H1 (cell line): ENCODE data around the gene ARHGAP24. TPM values are rescaled to one million over a fixed set of nuclear protein-coding genes. Genes with fewer than 3 reads are reported as not detected.

ENCODE experiments used
- CTCF ChIA-PET: fragments of 300-600 bp; sonication (Branson Sonifier 250); formaldehyde crosslinking; loops from one replicate; lab custom pipeline; 2021; ENCODE audit not compliant: partially characterized antibody; lab: Charles Lee
- POLR2A ChIA-PET: fragments of 300-600 bp; sonication (Branson Sonifier 250); formaldehyde crosslinking; loops from one replicate; lab custom pipeline; 2021; ENCODE audit warnings: inconsistent platforms; ENCODE audit not compliant: partially characterized antibody; lab: Charles Lee
- DNase-seq, 2 experiments: peaks; one replicate each; pipeline versions ENCODE4 v3.0.0 to v3.0.0-alpha.2; 2010 to 2022; ENCODE audit warnings: low spot score in 2 of 2, low read depth in 1 of 2, mixed read lengths in 1 of 2
- FAIRE-seq: peaks from 2 replicates; lab custom pipeline; 2011; peaks lifted over from hg19 to GRCh38; lab: Jason Lieb, UNC
- H2AFZ ChIP-seq: 2 replicates; pipeline ENCODE4 v1.8.1; 2012; ENCODE audit warnings: low read length, inconsistent platforms
- H2AK5ac ChIP-seq: 2 replicates; pipeline ENCODE4 v1.6.1; 2013; ENCODE audit warnings: low read depth, low read length
- H2BK120ac ChIP-seq: replicated peaks from 2 replicates; pipeline ENCODE3; 2013; ENCODE audit warnings: low read depth, low read length, inconsistent platforms
- H2BK12ac ChIP-seq: 2 replicates; pipeline ENCODE4 v1.6.1; 2013; ENCODE audit warnings: low read depth, low read length
- H2BK15ac ChIP-seq: 2 replicates; pipeline ENCODE4 v1.6.1; 2013; ENCODE audit warnings: low read length
- H2BK20ac ChIP-seq: 2 replicates; pipeline ENCODE4 v1.6.1; 2013; ENCODE audit warnings: low read length
- H2BK5ac ChIP-seq: 2 replicates; pipeline ENCODE4 v1.6.1; 2013; ENCODE audit warnings: low read depth, low read length
- H3K14ac ChIP-seq: 2 replicates; pipeline ENCODE4 v1.6.1; 2013; ENCODE audit warnings: inconsistent platforms; ENCODE audit not compliant: insufficient read length
- H3K18ac ChIP-seq: 2 replicates; pipeline ENCODE4 v1.6.1; 2013; ENCODE audit warnings: low read length; ENCODE audit errors: extremely low read depth
- H3K23ac ChIP-seq: 2 replicates; pipeline ENCODE4 v1.6.1; 2013; ENCODE audit warnings: inconsistent platforms; ENCODE audit not compliant: insufficient read length
- H3K23me2 ChIP-seq: 2 replicates; pipeline ENCODE4 v1.6.1; 2013; ENCODE audit warnings: low read depth, low read length
- H3K27ac ChIP-seq: 2 replicates; pipeline ENCODE4 v1.6.1; 2011; ENCODE audit warnings: low read depth, low read length, inconsistent platforms
- H3K27me3 ChIP-seq, 4 experiments: replicated peaks in 1 of 4; 1 replicate in 1 of 4; 2 replicates in 3 of 4; pipeline versions ENCODE4 v1.6.1 to v1.8.1; 2011 to 2013; ENCODE audit warnings: low read length in 3 of 4, mild to moderate bottlenecking in 3 of 4, inconsistent platforms in 2 of 4, mixed read lengths in 2 of 4, moderate library complexity in 1 of 4; ENCODE audit not compliant: control insufficient read depth in 3 of 4, insufficient read depth in 3 of 4; ENCODE audit errors: extremely low read depth in 1 of 4
- H3K36me3 ChIP-seq, 4 experiments: 2 replicates each; pipeline versions ENCODE4 v1.6.1 to v1.8.1; 2011 to 2013; ENCODE audit warnings: mild to moderate bottlenecking in 4 of 4, low read length in 3 of 4, moderate library complexity in 2 of 4, control low read depth in 1 of 4, inconsistent platforms in 1 of 4; ENCODE audit not compliant: insufficient read depth in 4 of 4, control insufficient read depth in 2 of 4
- H3K4ac ChIP-seq: replicated peaks from 2 replicates; pipeline ENCODE3; 2013; ENCODE audit warnings: low read length, low read depth, mixed read lengths, inconsistent platforms; ENCODE audit not compliant: insufficient read length
- H3K4me1 ChIP-seq, 4 experiments: replicated peaks in 1 of 4; 1 replicate in 1 of 4; 2 replicates in 3 of 4; pipeline versions ENCODE4 v1.6.1 to v1.8.1; 2011 to 2013; ENCODE audit warnings: low read length in 3 of 4, inconsistent platforms in 2 of 4, mixed read lengths in 1 of 4; ENCODE audit not compliant: insufficient read depth in 4 of 4, control insufficient read depth in 3 of 4
- H3K4me2 ChIP-seq, 2 experiments: 2 replicates each; pipeline versions ENCODE4 v1.6.1 to v1.8.1; 2011 to 2013; ENCODE audit warnings: low read depth in 2 of 2, low read length in 2 of 2, control low read depth in 1 of 2, inconsistent platforms in 1 of 2, mild to moderate bottlenecking in 1 of 2; ENCODE audit not compliant: insufficient read depth in 1 of 2
- H3K4me3 ChIP-seq, 4 experiments: fragments of 200-600, 300-600 bp in 1 of 4; sonication (generic), shearing (Covaris generic), sonication (Bioruptor Twin) in 1 of 4; 2 replicates each; pipeline versions ENCODE4 v1.5.1 to v1.8.1; 2011 to 2016; ENCODE audit warnings: low read length in 4 of 4, low read depth in 3 of 4, control low read depth in 2 of 4, inconsistent platforms in 2 of 4, mild to moderate bottlenecking in 2 of 4, mixed read lengths in 1 of 4, moderate library complexity in 1 of 4; ENCODE audit not compliant: insufficient read depth in 2 of 4; ENCODE audit errors: extremely low read depth in 1 of 4
- H3K56ac ChIP-seq: replicated peaks from 2 replicates; pipeline ENCODE3; 2013; ENCODE audit warnings: low read depth, mild to moderate bottlenecking, mixed read lengths, low read length, inconsistent platforms; ENCODE audit not compliant: insufficient read length
- H3K79me1 ChIP-seq: 2 replicates; pipeline ENCODE4 v1.6.1; 2013; ENCODE audit warnings: low read depth, low read length, control low read depth
- H3K79me2 ChIP-seq, 2 experiments: 2 replicates each; pipeline versions ENCODE4 v1.6.1 to v1.8.1; 2012 to 2013; ENCODE audit warnings: low read length in 2 of 2, mild to moderate bottlenecking in 2 of 2, inconsistent platforms in 1 of 2; ENCODE audit not compliant: insufficient read depth in 2 of 2, control insufficient read depth in 1 of 2
- H3K9ac ChIP-seq, 4 experiments: replicated peaks in 1 of 4; 1 replicate in 1 of 4; 2 replicates in 3 of 4; pipeline versions ENCODE4 v1.6.1 to v1.8.1; 2011 to 2013; ENCODE audit warnings: low read depth in 3 of 4, low read length in 3 of 4, control low read depth in 2 of 4, mild to moderate bottlenecking in 2 of 4, moderate library complexity in 2 of 4, inconsistent platforms in 1 of 4; ENCODE audit errors: extremely low read depth in 1 of 4
- H3K9me3 ChIP-seq, 2 experiments: 2 replicates each; pipeline versions ENCODE4 v1.6.1 to v1.8.1; 2012 to 2013; ENCODE audit warnings: mild to moderate bottlenecking in 2 of 2, moderate library complexity in 2 of 2, control low read depth in 1 of 2, inconsistent platforms in 1 of 2, low read depth in 1 of 2, low read length in 1 of 2, mixed read lengths in 1 of 2; ENCODE audit not compliant: insufficient read depth in 2 of 2
- H4K20me1 ChIP-seq, 2 experiments: replicated peaks in 1 of 2; 2 replicates each; pipeline versions ENCODE3 to v1.8.1; 2011 to 2013; ENCODE audit warnings: inconsistent platforms in 2 of 2, low read length in 2 of 2, mild to moderate bottlenecking in 1 of 2; ENCODE audit not compliant: insufficient read depth in 2 of 2, control insufficient read depth in 1 of 2
- H4K5ac ChIP-seq: 2 replicates; pipeline ENCODE4 v1.6.1; 2013; ENCODE audit warnings: low read length, low read depth, mixed read lengths, inconsistent platforms; ENCODE audit not compliant: insufficient read length
- H4K8ac ChIP-seq: 2 replicates; pipeline ENCODE4 v1.8.0; 2013; ENCODE audit warnings: mild to moderate bottlenecking, moderate library complexity, low read length, inconsistent platforms; ENCODE audit not compliant: insufficient read depth; ENCODE audit errors: extremely low read depth
- H4K91ac ChIP-seq: replicated peaks from 2 replicates; pipeline ENCODE3; 2013; ENCODE audit warnings: low read length, mixed read lengths, inconsistent platforms; ENCODE audit not compliant: insufficient read length
- CBX5 ChIP-seq: fragments of 300-800, 300-1000 bp; sonication (generic); IDR thresholded peaks from 2 replicates; pipeline ENCODE4 v1.7.1; 2016; ENCODE audit warnings: antibody characterized with exemption, low read length, low read depth
- EP300 ChIP-seq, 2 experiments: IDR thresholded peaks; 1 replicate in 1 of 2; 2 replicates in 1 of 2; pipeline ENCODE4 v1.6.1; 2011 to 2012; ENCODE audit warnings: low read depth in 2 of 2, low read length in 2 of 2, mild to moderate bottlenecking in 2 of 2, borderline replicate concordance in 1 of 2, inconsistent platforms in 1 of 2, moderate library complexity in 1 of 2
- FOSL1 ChIP-seq: IDR thresholded peaks from 2 replicates; pipeline ENCODE4 v1.6.1; 2011; ENCODE audit warnings: mild to moderate bottlenecking, low read depth, low read length, moderate library complexity; ENCODE audit not compliant: insufficient read depth
- SAP30 ChIP-seq: fragments of 300-600 bp; sonication (generic); IDR thresholded peaks from 2 replicates; pipeline ENCODE4 v1.7.1; 2012; ENCODE audit warnings: low read length, moderate library complexity, mild to moderate bottlenecking, inconsistent platforms; ENCODE audit not compliant: insufficient read depth, insufficient replicate concordance
- SIRT6 ChIP-seq: IDR thresholded peaks from one replicate; pipeline ENCODE4 v1.7.1; 2012; ENCODE audit warnings: low read length, inconsistent platforms
- SRF ChIP-seq: IDR thresholded peaks from 2 replicates; pipeline ENCODE4 v1.6.1; 2011; ENCODE audit warnings: mild to moderate bottlenecking, low read depth, low read length, moderate library complexity
- WGBS, 2 experiments: shearing (Covaris generic) in 1 of 2; methylation state at CpG; one replicate each; pipeline versions ENCODE4 v1.1.6 to v1.1.7; 2013 to 2015; ENCODE audit warnings: low lambda C conversion rate in 2 of 2, mixed read lengths in 2 of 2, inconsistent platforms in 1 of 2, low coverage in 1 of 2, missing lambda C conversion rate in 1 of 2; ENCODE audit not compliant: insufficient replicate concordance in 2 of 2, insufficient coverage in 1 of 2, insufficient read length in 1 of 2; ENCODE audit errors: extremely low coverage in 1 of 2, missing lambda C conversion rate in 1 of 2; 5-methylcytosine and 5-hydroxymethylcytosine counted together
- polyA plus RNA-seq, 7 experiments: library from polyadenylated mRNA; depleted of rRNA in 3 of 7; stranded (reverse) in 5 of 7; unstranded in 2 of 7; fragments of >200 nt in 5 of 7; fragments of 200-250 nt in 2 of 7; gene quantifications; 1 replicate in 5 of 7; 2 replicates in 1 of 7; 4 replicates in 1 of 7; pipeline versions ENCODE4 v1.2.1 to v1.2.3, GENCODE V29; 2011 to 2013; ENCODE audit warnings: missing spikeins in 2 of 7, mixed read lengths in 2 of 7
- total RNA-seq: library from RNA; stranded (reverse); fragmentation: NEBNext Ultra II Directional; extraction: Animal tissue kit (Norgen Biotek cat#: 25700); gene quantifications from 2 replicates; pipeline ENCODE4 v1.2.1, GENCODE V29; 2021
- TF ChIP-seq, protein P1 (sequence below): IDR thresholded peaks from 2 replicates; pipeline ENCODE4 v1.6.1; 2012; ENCODE audit warnings: inconsistent platforms
- TF ChIP-seq, protein P2 (sequence below), 3 experiments: IDR thresholded peaks; 1 replicate in 2 of 3; 2 replicates in 1 of 3; pipeline versions ENCODE4 v1.5.1 to v1.6.1; 2011; ENCODE audit warnings: low read length in 3 of 3, mild to moderate bottlenecking in 3 of 3, inconsistent platforms in 2 of 3, low read depth in 1 of 3, moderate library complexity in 1 of 3; ENCODE audit not compliant: insufficient read depth in 1 of 3; ENCODE audit errors: control extremely low read depth in 1 of 3

The ARHGAP24 gene
- total and polyA plus RNA-seq, 2 of the 8 experiments (the other 6 are each of a cell fraction or from before 2014, with no cell fraction given): 0.08 to 0.50 TPM

DNA sequence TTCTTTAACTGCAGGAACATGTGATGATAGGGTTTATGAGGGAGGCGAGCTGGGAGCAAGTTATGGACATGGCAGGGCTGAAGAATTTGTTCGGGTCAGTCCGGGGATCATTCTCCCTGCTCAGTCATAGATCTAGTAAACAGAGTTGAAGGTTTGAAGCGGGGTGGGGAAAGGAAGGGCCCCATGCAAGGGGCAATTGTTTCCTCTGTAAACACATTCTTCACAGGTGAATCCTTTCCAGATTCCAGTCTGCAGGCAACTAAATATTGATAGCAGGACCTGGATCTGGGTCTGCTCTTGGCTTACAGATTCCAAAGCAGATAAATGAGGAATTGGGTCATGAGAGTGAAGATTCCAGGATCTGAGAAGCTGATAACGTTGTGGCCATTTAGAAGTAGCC, 44.3 kb upstream of the ARHGAP24 start:
- Histone ChIP-seq H3K79me2 (no peaks in the 10 kb centered on the region), H2BK12ac (no peak overlapping the region), H2AK5ac (no peak overlapping the region), H3K56ac (no peak overlapping the region), H3K4me2 (no peak overlapping the region), H4K5ac (no peak overlapping the region), H3K36me3 (no peaks in the 10 kb centered on the region), H2BK5ac (no peak overlapping the region), H2BK20ac (no peak overlapping the region), H3K27me3 (no peaks in the 10 kb centered on the region), H3K27ac (no peak overlapping the region), H3K23ac (no peak overlapping the region), H4K20me1 (no peaks in the 10 kb centered on the region), H3K23me2 (no peaks in the 10 kb centered on the region), H2BK120ac (no peak overlapping the region), H3K9ac (no peak overlapping the region), H3K79me1 (no peaks in the 10 kb centered on the region), H3K9me3 (no peaks in the 10 kb centered on the region), H3K4me1 (peaks cover 0 to 3% (median 0%) of the 10 kb centered on the region in 4 experiments; a peak in 1 of 7 replicates), H2AFZ (no peak overlapping the region), H3K4me3 (no peak overlapping the region), H2BK15ac (no peak overlapping the region), H4K91ac (no peak overlapping the region), H4K8ac (no peak overlapping the region), H3K4ac (no peak overlapping the region), H3K14ac (no peak overlapping the region), H3K18ac (no peak overlapping the region)
- DNase-seq: no peak
- ChIA-PET POLR2A (no interaction called here), CTCF (interaction anchor here (1.1 kb wide), 1 partner anchor 13 kb away, joined by 4 read pairs; no protein-coding TSS in a partner anchor)
- WGBS, 2 experiments: 88% methylated on average over 5 of the region's 5 CpGs; no CpG with 5 or more reads in 1 of the 2 experiments
- no peak for FAIRE-seq
- TF ChIP-seq CBX5: no peak
- TF ChIP-seq, protein P1, sequence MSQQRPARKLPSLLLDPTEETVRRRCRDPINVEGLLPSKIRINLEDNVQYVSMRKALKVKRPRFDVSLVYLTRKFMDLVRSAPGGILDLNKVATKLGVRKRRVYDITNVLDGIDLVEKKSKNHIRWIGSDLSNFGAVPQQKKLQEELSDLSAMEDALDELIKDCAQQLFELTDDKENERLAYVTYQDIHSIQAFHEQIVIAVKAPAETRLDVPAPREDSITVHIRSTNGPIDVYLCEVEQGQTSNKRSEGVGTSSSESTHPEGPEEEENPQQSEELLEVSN: no peak
- no peak for TF ChIP-seq SRF
- TF ChIP-seq EP300 (IDR thresholded peaks at IDR 0.05; ENCODE audit: borderline replicate concordance in 1 of 2, low read depth in 2 of 2, low read length in 2 of 2): no peak
- no peak for TF ChIP-seq SIRT6
- no peak for TF ChIP-seq SAP30
- TF ChIP-seq, protein P2, sequence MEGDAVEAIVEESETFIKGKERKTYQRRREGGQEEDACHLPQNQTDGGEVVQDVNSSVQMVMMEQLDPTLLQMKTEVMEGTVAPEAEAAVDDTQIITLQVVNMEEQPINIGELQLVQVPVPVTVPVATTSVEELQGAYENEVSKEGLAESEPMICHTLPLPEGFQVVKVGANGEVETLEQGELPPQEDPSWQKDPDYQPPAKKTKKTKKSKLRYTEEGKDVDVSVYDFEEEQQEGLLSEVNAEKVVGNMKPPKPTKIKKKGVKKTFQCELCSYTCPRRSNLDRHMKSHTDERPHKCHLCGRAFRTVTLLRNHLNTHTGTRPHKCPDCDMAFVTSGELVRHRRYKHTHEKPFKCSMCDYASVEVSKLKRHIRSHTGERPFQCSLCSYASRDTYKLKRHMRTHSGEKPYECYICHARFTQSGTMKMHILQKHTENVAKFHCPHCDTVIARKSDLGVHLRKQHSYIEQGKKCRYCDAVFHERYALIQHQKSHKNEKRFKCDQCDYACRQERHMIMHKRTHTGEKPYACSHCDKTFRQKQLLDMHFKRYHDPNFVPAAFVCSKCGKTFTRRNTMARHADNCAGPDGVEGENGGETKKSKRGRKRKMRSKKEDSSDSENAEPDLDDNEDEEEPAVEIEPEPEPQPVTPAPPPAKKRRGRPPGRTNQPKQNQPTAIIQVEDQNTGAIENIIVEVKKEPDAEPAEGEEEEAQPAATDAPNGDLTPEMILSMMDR (IDR thresholded peaks at IDR 0.05; ENCODE audit: control extremely low read depth in 1 of 3, insufficient read depth in 1 of 3, low read depth in 1 of 3, low read length in 3 of 3): no peak
- no peak for TF ChIP-seq FOSL1
